GM23338 (cell line): ENCODE results near the gene PPWD1. TPM values are rescaled to one million over a fixed set of nuclear protein-coding genes. Genes with fewer than 3 reads are reported as not detected.

Experiments used
- ATAC-seq: fragments of 200-7000 bp; cut with Tn5 transposase; 3 replicates; pipeline ENCODE4 v1.9.1; 2020
- DNase-seq: peaks from one replicate; pipeline ENCODE4 v3.0.0-alpha.2; 2015; ENCODE audit warnings: low spot score
- H2AFZ ChIP-seq: fragments of 200-600 bp; sonication (generic); 2 replicates; pipeline ENCODE4 v1.8.0; 2016; ENCODE audit warnings: antibody characterized with exemption, mild to moderate bottlenecking, moderate library complexity
- H3F3A ChIP-seq: fragments of 200-600 bp; sonication (generic); replicated peaks from 2 replicates; pipeline ENCODE4 v1.8.0; 2017; ENCODE audit warnings: antibody characterized with exemption, mixed run types, low read depth
- H3K27ac ChIP-seq: fragments of 200-600 bp; sonication (generic); 2 replicates; pipeline ENCODE4 v1.6.1; 2016; ENCODE audit warnings: low read depth
- H3K27me3 ChIP-seq: fragments of 200-600 bp; sonication (generic); 2 replicates; pipeline ENCODE4 v1.8.0; 2016; ENCODE audit warnings: mild to moderate bottlenecking, mixed run types, moderate library complexity; ENCODE audit not compliant: insufficient read depth
- H3K36me3 ChIP-seq: fragments of 200-600 bp; sonication (generic); 2 replicates; pipeline ENCODE4 v1.8.0; 2016; ENCODE audit warnings: mild to moderate bottlenecking; ENCODE audit not compliant: insufficient read depth
- H3K4me1 ChIP-seq: fragments of 200-600 bp; sonication (generic); 2 replicates; pipeline ENCODE4 v1.8.0; 2016; ENCODE audit warnings: mild to moderate bottlenecking, moderate library complexity; ENCODE audit not compliant: insufficient read depth
- H3K4me2 ChIP-seq: fragments of 200-600 bp; sonication (generic); 2 replicates; pipeline ENCODE4 v1.7.1; 2017; ENCODE audit warnings: mixed run types
- H3K4me3 ChIP-seq: fragments of 200-600 bp; sonication (generic); 2 replicates; pipeline ENCODE4 v1.6.1; 2016; ENCODE audit warnings: mixed run types
- H3K79me2 ChIP-seq: fragments of 200-600 bp; sonication (generic); replicated peaks from 2 replicates; pipeline ENCODE4 v1.8.0; 2017; ENCODE audit warnings: mild to moderate bottlenecking; ENCODE audit not compliant: insufficient read depth
- H3K9me2 ChIP-seq: fragments of 200-600 bp; sonication (generic); 2 replicates; pipeline ENCODE4 v1.8.0; 2017; ENCODE audit not compliant: insufficient read depth
- H4K20me1 ChIP-seq: fragments of 200-600 bp; sonication (generic); replicated peaks from 2 replicates; pipeline ENCODE4 v1.8.0; 2017; ENCODE audit warnings: mild to moderate bottlenecking; ENCODE audit not compliant: insufficient read depth
- H3K27ac Mint-ChIP-seq: 2 replicates; pipeline ENCODE4 v1.8.0; 2020; ENCODE audit warnings: inconsistent platforms, mild to moderate bottlenecking, moderate library complexity, mixed read lengths
- H3K27me3 Mint-ChIP-seq: 3 replicates; pipeline ENCODE4 v1.8.0; 2022; ENCODE audit warnings: low read depth, mild to moderate bottlenecking, moderate library complexity, mixed read lengths, inconsistent platforms; ENCODE audit not compliant: insufficient read depth, poor library complexity
- H3K36me3 Mint-ChIP-seq: 3 replicates; pipeline ENCODE4 v1.8.0; 2021; ENCODE audit warnings: low read depth, mild to moderate bottlenecking, inconsistent platforms, moderate library complexity, mixed read lengths
- H3K4me1 Mint-ChIP-seq: 3 replicates; pipeline ENCODE4 v1.8.0; 2020; ENCODE audit warnings: mild to moderate bottlenecking, inconsistent platforms, mixed read lengths
- H3K4me3 Mint-ChIP-seq: 3 replicates; pipeline ENCODE4 v1.8.0; 2021; ENCODE audit warnings: moderate library complexity, mild to moderate bottlenecking, inconsistent platforms, mixed read lengths
- H3K9me3 Mint-ChIP-seq: 3 replicates; pipeline ENCODE4 v1.8.0; 2020; ENCODE audit warnings: moderate library complexity, mild to moderate bottlenecking, inconsistent platforms, mixed read lengths
- EZH2 ChIP-seq: fragments of 200-600 bp; sonication (generic); IDR thresholded peaks from one replicate; pipeline ENCODE4 v1.8.0; 2017; ENCODE audit warnings: antibody characterized with exemption, mild to moderate bottlenecking, low read depth; ENCODE audit not compliant: unreplicated experiment
- EZH2phosphoT487 ChIP-seq: fragments of 200-600 bp; sonication (generic); IDR thresholded peaks from one replicate; pipeline ENCODE4 v1.8.1; 2018; ENCODE audit warnings: antibody characterized with exemption; ENCODE audit not compliant: unreplicated experiment
- JUNB ChIP-seq: IDR thresholded peaks from one replicate; pipeline ENCODE4 v1.6.1; 2016; ENCODE audit warnings: antibody characterized with exemption; ENCODE audit not compliant: unreplicated experiment
- NANOG ChIP-seq: IDR thresholded peaks from 2 replicates; pipeline ENCODE4 v1.6.1; 2016; ENCODE audit warnings: antibody characterized with exemption, borderline replicate concordance
- POLR2AphosphoS5 ChIP-seq: IDR thresholded peaks from 2 replicates; pipeline ENCODE4 v1.6.1; 2016; ENCODE audit warnings: antibody characterized with exemption, low read depth
- REST ChIP-seq: IDR thresholded peaks from one replicate; pipeline ENCODE4 v1.6.1; 2018; ENCODE audit warnings: antibody characterized with exemption; ENCODE audit not compliant: unreplicated experiment
- ZNF114 ChIP-seq: fragments of 250-450 bp; sonication (Bioruptor Pico); IDR thresholded peaks from 2 replicates; pipeline ENCODE4 v1.5.0; 2020; ENCODE audit warnings: mild to moderate bottlenecking, moderate library complexity
- polyA plus RNA-seq: library from polyadenylated mRNA; unstranded; fragments of >200 nt; fragmentation: Nextera tagmentation; extraction: Ambion mirVana; gene quantifications from 2 replicates; pipeline ENCODE4 v1.2.1, GENCODE V29; 2016
- total RNA-seq: library from RNA; depleted of rRNA; stranded (reverse); fragments of >200 nt; shearing (Covaris generic); gene quantifications from 2 replicates; pipeline ENCODE4 v1.2.3, GENCODE V29; 2014
- TF ChIP-seq, protein P1 (sequence below): fragments of 250-450 bp; sonication (Bioruptor Pico); IDR thresholded peaks from 2 replicates; pipeline ENCODE4 v1.5.0; 2020; ENCODE audit warnings: mild to moderate bottlenecking, moderate library complexity
- TF ChIP-seq, protein P2 (sequence below): IDR thresholded peaks from 2 replicates; pipeline ENCODE4 v1.6.1; 2016; ENCODE audit warnings: antibody characterized with exemption

Gene PPWD1
- total and polyA plus RNA-seq, 2 experiments from 2014 or later: 34.8 to 57.1 TPM

GRCh38 chr5:65612298-65612907, 49.3 kb downstream of the PPWD1 start (continued):
- no peak for TF ChIP-seq REST
- TF ChIP-seq POLR2AphosphoS5: no peak

DNA sequence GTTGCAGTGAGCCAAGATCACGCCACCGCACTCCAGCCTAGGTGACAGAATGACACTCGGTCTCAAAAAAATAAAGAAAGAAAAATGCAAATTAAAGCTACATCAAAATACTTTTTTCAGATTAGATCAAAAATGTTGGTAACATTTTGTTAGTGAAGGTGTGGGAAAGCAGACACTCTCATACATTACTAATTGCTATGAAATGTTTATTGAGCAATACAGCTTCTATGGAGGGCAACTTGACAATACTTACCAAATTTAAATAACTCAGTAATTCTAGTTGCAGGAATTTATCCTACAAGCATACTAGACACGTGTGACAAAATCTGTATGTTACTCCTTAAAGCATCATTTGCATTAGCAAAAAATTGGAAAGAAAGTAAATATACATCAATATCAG, 56.9 kb downstream of the PPWD1 start:
- Mint-ChIP-seq H3K9me3 (no peaks in the 10 kb centered on the region), H3K27ac (no peak overlapping the region), H3K36me3 (no peaks in the 10 kb centered on the region; the same call in 2 of the 3 replicates), H3K4me1 (peaks cover 3% of the 10 kb centered on the region), H3K27me3 (peaks cover 4% of the 10 kb centered on the region), H3K4me3 (no peak overlapping the region)
- Histone ChIP-seq H2AFZ (no peak overlapping the region), H3K4me3 (no peak overlapping the region), H3K27me3 (no peaks in the 10 kb centered on the region), H3K27ac (no peak overlapping the region), H3K4me2 (no peak overlapping the region), H3K4me1 (peaks cover 6% of the 10 kb centered on the region; the same call in 1 of the 2 replicates), H3K36me3 (no peaks in the 10 kb centered on the region), H3K9me2 (no peaks in the 10 kb centered on the region), H3F3A (no peaks in the 10 kb centered on the region), H3K79me2 (peaks cover 56% of the 10 kb centered on the region), H4K20me1 (0 out of 2 replicates have a peak, but pooled peaks cover 4% of the 10 kb centered on the region)
- no peak for ATAC-seq
- no peak for DNase-seq
- TF ChIP-seq JUNB: no peak
- no peak for TF ChIP-seq EZH2phosphoT487
- TF ChIP-seq POLR2AphosphoS5: no peak
- TF ChIP-seq, protein P1, sequence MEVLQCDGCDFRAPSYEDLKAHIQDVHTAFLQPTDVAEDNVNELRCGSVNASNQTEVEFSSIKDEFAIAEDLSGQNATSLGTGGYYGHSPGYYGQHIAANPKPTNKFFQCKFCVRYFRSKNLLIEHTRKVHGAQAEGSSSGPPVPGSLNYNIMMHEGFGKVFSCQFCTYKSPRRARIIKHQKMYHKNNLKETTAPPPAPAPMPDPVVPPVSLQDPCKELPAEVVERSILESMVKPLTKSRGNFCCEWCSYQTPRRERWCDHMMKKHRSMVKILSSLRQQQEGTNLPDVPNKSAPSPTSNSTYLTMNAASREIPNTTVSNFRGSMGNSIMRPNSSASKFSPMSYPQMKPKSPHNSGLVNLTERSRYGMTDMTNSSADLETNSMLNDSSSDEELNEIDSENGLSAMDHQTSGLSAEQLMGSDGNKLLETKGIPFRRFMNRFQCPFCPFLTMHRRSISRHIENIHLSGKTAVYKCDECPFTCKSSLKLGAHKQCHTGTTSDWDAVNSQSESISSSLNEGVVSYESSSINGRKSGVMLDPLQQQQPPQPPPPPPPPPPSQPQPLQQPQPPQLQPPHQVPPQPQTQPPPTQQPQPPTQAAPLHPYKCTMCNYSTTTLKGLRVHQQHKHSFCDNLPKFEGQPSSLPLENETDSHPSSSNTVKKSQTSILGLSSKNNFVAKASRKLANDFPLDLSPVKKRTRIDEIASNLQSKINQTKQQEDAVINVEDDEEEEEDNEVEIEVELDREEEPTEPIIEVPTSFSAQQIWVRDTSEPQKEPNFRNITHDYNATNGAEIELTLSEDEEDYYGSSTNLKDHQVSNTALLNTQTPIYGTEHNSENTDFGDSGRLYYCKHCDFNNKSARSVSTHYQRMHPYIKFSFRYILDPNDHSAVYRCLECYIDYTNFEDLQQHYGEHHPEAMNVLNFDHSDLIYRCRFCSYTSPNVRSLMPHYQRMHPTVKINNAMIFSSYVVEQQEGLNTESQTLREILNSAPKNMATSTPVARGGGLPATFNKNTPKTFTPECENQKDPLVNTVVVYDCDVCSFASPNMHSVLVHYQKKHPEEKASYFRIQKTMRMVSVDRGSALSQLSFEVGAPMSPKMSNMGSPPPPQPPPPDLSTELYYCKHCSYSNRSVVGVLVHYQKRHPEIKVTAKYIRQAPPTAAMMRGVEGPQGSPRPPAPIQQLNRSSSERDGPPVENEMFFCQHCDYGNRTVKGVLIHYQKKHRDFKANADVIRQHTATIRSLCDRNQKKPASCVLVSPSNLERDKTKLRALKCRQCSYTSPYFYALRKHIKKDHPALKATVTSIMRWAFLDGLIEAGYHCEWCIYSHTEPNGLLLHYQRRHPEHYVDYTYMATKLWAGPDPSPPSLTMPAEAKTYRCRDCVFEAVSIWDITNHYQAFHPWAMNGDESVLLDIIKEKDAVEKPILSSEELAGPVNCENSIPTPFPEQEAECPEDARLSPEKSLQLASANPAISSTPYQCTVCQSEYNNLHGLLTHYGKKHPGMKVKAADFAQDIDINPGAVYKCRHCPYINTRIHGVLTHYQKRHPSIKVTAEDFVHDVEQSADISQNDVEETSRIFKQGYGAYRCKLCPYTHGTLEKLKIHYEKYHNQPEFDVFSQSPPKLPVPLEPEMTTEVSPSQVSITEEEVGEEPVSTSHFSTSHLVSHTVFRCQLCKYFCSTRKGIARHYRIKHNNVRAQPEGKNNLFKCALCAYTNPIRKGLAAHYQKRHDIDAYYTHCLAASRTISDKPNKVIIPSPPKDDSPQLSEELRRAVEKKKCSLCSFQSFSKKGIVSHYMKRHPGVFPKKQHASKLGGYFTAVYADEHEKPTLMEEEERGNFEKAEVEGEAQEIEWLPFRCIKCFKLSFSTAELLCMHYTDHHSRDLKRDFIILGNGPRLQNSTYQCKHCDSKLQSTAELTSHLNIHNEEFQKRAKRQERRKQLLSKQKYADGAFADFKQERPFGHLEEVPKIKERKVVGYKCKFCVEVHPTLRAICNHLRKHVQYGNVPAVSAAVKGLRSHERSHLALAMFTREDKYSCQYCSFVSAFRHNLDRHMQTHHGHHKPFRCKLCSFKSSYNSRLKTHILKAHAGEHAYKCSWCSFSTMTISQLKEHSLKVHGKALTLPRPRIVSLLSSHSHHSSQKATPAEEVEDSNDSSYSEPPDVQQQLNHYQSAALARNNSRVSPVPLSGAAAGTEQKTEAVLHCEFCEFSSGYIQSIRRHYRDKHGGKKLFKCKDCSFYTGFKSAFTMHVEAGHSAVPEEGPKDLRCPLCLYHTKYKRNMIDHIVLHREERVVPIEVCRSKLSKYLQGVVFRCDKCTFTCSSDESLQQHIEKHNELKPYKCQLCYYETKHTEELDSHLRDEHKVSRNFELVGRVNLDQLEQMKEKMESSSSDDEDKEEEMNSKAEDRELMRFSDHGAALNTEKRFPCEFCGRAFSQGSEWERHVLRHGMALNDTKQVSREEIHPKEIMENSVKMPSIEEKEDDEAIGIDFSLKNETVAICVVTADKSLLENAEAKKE (CRISPR knock-in tag): no peak
- TF ChIP-seq, protein P2, sequence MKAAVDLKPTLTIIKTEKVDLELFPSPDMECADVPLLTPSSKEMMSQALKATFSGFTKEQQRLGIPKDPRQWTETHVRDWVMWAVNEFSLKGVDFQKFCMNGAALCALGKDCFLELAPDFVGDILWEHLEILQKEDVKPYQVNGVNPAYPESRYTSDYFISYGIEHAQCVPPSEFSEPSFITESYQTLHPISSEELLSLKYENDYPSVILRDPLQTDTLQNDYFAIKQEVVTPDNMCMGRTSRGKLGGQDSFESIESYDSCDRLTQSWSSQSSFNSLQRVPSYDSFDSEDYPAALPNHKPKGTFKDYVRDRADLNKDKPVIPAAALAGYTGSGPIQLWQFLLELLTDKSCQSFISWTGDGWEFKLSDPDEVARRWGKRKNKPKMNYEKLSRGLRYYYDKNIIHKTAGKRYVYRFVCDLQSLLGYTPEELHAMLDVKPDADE: no peak
- TF ChIP-seq EZH2: no peak
- no peak for TF ChIP-seq NANOG
- TF ChIP-seq ZNF114 (CRISPR knock-in tag): no peak
- TF ChIP-seq REST: no peak
